ENCODE data around the gene CCDC178.

- TF ChIP-seq SUZ12 (IDR thresholded peaks at IDR 0.05; ENCODE audit: extremely low read depth, insufficient read depth, insufficient read length) (no peak), ZNF274 (IDR thresholded peaks at IDR 0.05; ENCODE audit: low read depth, low read length) (no peak)
Observed at GRCh38 chr18:32929213-32929612, 511.3 kb downstream of the CCDC178 start.
